BLaER1 (cell line): ENCODE measurements around the gene MAML3.

Experiments
- H3K27ac ChIP-seq: shearing (Covaris generic); formaldehyde crosslinking; 2 replicates; pipeline ENCODE4 v1.8.1; 2022
- H3K27me3 ChIP-seq: shearing (Covaris generic); formaldehyde crosslinking; 2 replicates; pipeline ENCODE4 v1.8.1; 2022
- H3K36me3 ChIP-seq: shearing (Covaris generic); formaldehyde crosslinking; 2 replicates; pipeline ENCODE4 v1.8.1; 2022
- H3K4me1 ChIP-seq: shearing (Covaris generic); formaldehyde crosslinking; 2 replicates; pipeline ENCODE4 v1.8.1; 2022
- H3K4me2 ChIP-seq: shearing (Covaris generic); formaldehyde crosslinking; 2 replicates; pipeline ENCODE4 v1.8.1; 2022
- H3K4me3 ChIP-seq: shearing (Covaris generic); formaldehyde crosslinking; 2 replicates; pipeline ENCODE4 v1.8.1; 2022
- H3K9ac ChIP-seq: shearing (Covaris generic); formaldehyde crosslinking; 2 replicates; pipeline ENCODE4 v1.8.1; 2022
- H3K9me3 ChIP-seq: shearing (Covaris generic); formaldehyde crosslinking; 2 replicates; pipeline ENCODE4 v1.8.1; 2022
- H4K20me1 ChIP-seq: shearing (Covaris generic); formaldehyde crosslinking; 2 replicates; pipeline ENCODE4 v1.8.1; 2022
- Cebpa-rat ChIP-seq: shearing (Covaris generic); IDR thresholded peaks from 2 replicates; pipeline ENCODE4 v1.8.1; 2022

The MAML3 gene

DNA sequence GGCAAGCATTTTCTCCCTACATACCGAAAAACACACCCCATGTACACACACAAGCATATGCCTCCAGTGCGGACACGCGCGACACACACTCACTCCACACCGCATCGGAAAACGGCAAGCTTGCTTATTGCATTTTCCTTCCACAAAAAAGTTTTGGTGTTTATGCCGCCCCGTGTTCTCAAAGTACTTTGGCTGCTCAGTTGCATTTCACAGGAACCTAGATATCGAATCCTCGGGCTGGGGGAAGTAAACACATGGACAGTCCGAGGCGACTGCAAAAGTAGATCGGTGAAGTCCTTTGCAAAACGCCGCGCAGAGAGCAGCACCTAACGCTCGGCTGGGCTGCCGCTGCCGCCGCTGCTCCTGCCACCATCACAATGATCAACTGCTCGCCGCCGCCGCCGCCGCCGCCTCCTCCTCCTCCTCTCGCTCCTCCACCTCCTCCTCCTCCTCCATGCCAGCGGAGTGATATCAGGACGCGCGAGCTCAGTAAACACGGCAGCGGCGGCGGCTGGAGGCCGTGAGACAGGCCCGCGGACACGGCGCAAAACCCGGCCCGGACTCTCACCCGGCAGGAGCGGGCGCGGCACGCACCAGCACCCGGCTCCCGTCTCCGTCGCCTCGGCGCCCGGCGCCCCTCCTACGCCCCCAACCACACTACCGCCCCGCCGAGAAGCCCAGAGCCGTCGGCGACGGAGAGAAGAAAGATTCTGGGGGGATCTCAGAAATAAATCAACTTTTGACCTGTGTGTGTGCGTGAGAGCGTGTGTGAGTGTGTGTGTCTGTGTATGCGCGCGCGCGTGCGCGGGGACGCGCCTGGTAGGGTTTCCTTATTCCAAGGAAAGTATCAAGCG is at the start of gene MAML3:
Gene MAML3, minus strand, starts transcription at position 467 of the 854 bp plus-strand sequence. CDS start 857 bp downstream, outside the sequence.
- Histone ChIP-seq H3K36me3 (no peaks in the 10 kb centered on the region), H3K4me2 (peak within 1 kb of the TSS; percentile 72), H4K20me1 (no peaks in the 10 kb centered on the region), H3K4me3 (peak within 1 kb of the TSS; percentile 93), H3K9me3 (no peaks in the 10 kb centered on the region), H3K27me3 (no peaks in the 10 kb centered on the region), H3K27ac (peak within 1 kb of the TSS; percentile 96), H3K4me1 (peaks cover 46% of the 10 kb centered on the region), H3K9ac (peak within 1 kb of the TSS; percentile 96)
- no peak for TF ChIP-seq Cebpa-rat

DNA sequence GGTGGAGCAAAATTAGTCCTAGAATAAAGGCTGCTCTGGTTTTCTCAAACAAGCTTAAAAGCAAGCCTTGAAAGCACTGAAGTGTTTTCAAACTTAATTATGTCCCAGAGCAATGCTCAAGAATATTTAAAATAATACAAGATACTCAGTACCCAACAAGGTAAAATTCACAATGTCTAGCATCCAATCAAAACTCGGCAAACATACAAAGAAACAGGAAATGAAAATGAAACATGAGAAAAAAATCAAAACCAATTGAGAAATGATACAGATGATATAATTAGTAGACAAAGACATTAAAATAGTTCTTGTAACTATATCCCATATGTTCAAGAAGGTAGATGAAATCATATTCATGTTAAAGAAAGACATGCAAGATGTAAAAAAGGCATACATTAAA is 45.0 kb upstream of the MAML3 start:
- H3K27ac ChIP-seq: no peak overlapping the region
- H3K4me2 ChIP-seq: no peak overlapping the region
- no peak overlapping the region for H3K4me3 ChIP-seq
- TF ChIP-seq Cebpa-rat: no peak
- no peak overlapping the region for H3K9ac ChIP-seq
- H3K27me3 ChIP-seq: no peaks in the 10 kb centered on the region
- H4K20me1 ChIP-seq: no peaks in the 10 kb centered on the region
- H3K4me1 ChIP-seq: no peaks in the 10 kb centered on the region
- H3K36me3 ChIP-seq: no peaks in the 10 kb centered on the region
- H3K9me3 ChIP-seq: no peaks in the 10 kb centered on the region; the same call in 1 of the 2 replicates

- Histone ChIP-seq H3K4me3 (no peak overlapping the region), H3K9me3 (no peaks in the 10 kb centered on the region; the same call in 1 of the 2 replicates)
- TF ChIP-seq Cebpa-rat: no peak
These were observed 41.8 kb upstream of the MAML3 start for GRCh38 chr4:140195806-140196205.

DNA sequence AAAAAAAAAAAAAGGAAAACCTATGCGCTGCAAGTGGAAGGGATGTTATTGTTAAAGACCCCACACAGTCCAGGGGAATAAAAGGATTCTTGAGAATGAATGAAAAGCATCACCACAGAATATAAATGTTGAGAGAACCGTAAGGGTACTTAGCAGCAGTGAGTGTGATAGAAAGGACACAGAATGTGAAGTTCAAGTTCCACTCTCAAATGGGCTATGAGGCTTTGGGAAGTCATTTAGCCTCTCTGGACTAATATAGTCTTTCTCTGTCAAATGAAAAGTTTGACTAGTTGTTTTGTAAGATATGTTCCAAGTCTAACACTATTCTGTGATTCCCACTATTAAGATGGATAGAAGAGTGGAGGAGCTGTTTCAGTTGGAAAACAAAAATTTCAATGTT is 35.8 kb upstream of the MAML3 start:
- no peaks in the 10 kb centered on the region for H3K27me3 ChIP-seq
- no peak overlapping the region for H3K4me3 ChIP-seq
- H3K9ac ChIP-seq: no peak overlapping the region
- no peaks in the 10 kb centered on the region for H3K9me3 ChIP-seq
- TF ChIP-seq Cebpa-rat: no peak
- no peaks in the 10 kb centered on the region for H4K20me1 ChIP-seq
- H3K36me3 ChIP-seq: no peaks in the 10 kb centered on the region
- no peak overlapping the region for H3K27ac ChIP-seq
- H3K4me1 ChIP-seq: no peaks in the 10 kb centered on the region
- H3K4me2 ChIP-seq: no peak overlapping the region

More at GRCh38 chr4:140195806-140196205, 41.8 kb upstream of the MAML3 start:
- H3K27ac ChIP-seq: no peak overlapping the region
- no peaks in the 10 kb centered on the region for H3K27me3 ChIP-seq
- H3K4me1 ChIP-seq: no peaks in the 10 kb centered on the region
- no peaks in the 10 kb centered on the region for H4K20me1 ChIP-seq
- H3K9ac ChIP-seq: no peak overlapping the region
- H3K4me2 ChIP-seq: no peak overlapping the region
- no peaks in the 10 kb centered on the region for H3K36me3 ChIP-seq

- H3K27ac ChIP-seq: no peak overlapping the region
- H4K20me1 ChIP-seq: no peaks in the 10 kb centered on the region
- H3K9ac ChIP-seq: no peak overlapping the region
- no peak for TF ChIP-seq Cebpa-rat
- H3K4me3 ChIP-seq: no peak overlapping the region
- H3K9me3 ChIP-seq: no peaks in the 10 kb centered on the region
- no peak overlapping the region for H3K4me2 ChIP-seq
- no peaks in the 10 kb centered on the region for H3K4me1 ChIP-seq
- H3K27me3 ChIP-seq: no peaks in the 10 kb centered on the region
- H3K36me3 ChIP-seq: no peaks in the 10 kb centered on the region
These were observed 35.0 kb upstream of the MAML3 start for GRCh38 chr4:140188975-140189374.

- Histone ChIP-seq H3K4me1 (no peaks in the 10 kb centered on the region), H3K4me2 (no peak overlapping the region), H3K9ac (no peak overlapping the region), H3K27ac (no peak overlapping the region), H3K27me3 (no peaks in the 10 kb centered on the region), H3K9me3 (no peaks in the 10 kb centered on the region), H3K4me3 (no peak overlapping the region), H4K20me1 (no peaks in the 10 kb centered on the region), H3K36me3 (no peaks in the 10 kb centered on the region)
- TF ChIP-seq Cebpa-rat: no peak
These were observed 33.3 kb upstream of the MAML3 start for GRCh38 chr4:140187316-140187695.

GRCh38 chr4:140186651-140187315 is 32.8 kb upstream of the MAML3 start:
- H3K4me1 ChIP-seq: no peaks in the 10 kb centered on the region
- H3K27me3 ChIP-seq: no peaks in the 10 kb centered on the region
- no peak overlapping the region for H3K4me3 ChIP-seq
- no peaks in the 10 kb centered on the region for H3K9me3 ChIP-seq
- no peak overlapping the region for H3K27ac ChIP-seq
- H3K9ac ChIP-seq: no peak overlapping the region
- H3K36me3 ChIP-seq: no peaks in the 10 kb centered on the region
- H4K20me1 ChIP-seq: no peaks in the 10 kb centered on the region
- TF ChIP-seq Cebpa-rat: no peak
- H3K4me2 ChIP-seq: no peak overlapping the region

DNA sequence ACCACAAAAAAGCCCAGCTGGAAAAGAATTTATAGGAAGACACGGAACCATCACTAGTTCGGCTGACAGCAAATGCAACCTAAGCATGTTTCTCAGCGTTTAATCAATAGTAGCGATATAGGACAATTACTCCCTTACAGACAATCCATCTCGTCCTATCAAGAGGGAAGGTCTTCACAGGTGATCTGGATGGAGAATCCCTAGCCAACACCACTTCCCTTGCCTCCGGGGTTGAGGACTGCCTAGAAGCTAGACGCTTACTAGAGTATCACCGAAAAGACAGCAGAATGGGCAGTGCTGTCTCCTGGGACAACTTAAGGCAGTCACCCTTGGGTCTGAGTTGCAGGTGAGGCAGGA is 32.1 kb upstream of the MAML3 start:
- H3K36me3 ChIP-seq: no peaks in the 10 kb centered on the region
- no peak for TF ChIP-seq Cebpa-rat
- H3K27me3 ChIP-seq: no peaks in the 10 kb centered on the region
- no peak overlapping the region for H3K9ac ChIP-seq
- H3K4me3 ChIP-seq: no peak overlapping the region
- no peak overlapping the region for H3K4me2 ChIP-seq
- H3K9me3 ChIP-seq: no peaks in the 10 kb centered on the region
- H3K27ac ChIP-seq: no peak overlapping the region
- H3K4me1 ChIP-seq: no peaks in the 10 kb centered on the region
- H4K20me1 ChIP-seq: no peaks in the 10 kb centered on the region

- Histone ChIP-seq H3K27ac (no peak overlapping the region), H3K4me1 (no peaks in the 10 kb centered on the region), H3K4me2 (no peak overlapping the region), H3K9ac (no peak overlapping the region), H3K36me3 (no peaks in the 10 kb centered on the region), H3K27me3 (no peaks in the 10 kb centered on the region), H3K9me3 (no peaks in the 10 kb centered on the region), H3K4me3 (no peak overlapping the region), H4K20me1 (no peaks in the 10 kb centered on the region)
- no peak for TF ChIP-seq Cebpa-rat
These were observed 31.6 kb upstream of the MAML3 start for GRCh38 chr4:140185412-140186081.

DNA sequence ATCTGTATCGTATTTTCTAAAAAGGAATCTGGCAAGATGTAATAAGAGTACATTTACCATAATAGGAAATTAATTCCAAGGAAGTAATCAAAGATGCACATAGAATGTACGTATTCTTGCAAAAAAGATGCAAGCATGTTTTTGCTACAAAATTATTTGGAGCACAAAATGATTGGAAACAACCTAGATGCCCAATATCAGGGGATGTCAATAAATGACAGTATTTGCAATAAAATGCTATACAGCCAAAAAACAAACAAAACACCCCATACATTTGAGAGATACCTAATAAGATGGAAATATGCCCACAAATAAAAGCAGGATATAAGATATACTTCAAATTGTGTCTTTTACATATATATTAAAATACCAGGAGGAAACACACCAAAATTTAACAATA is 29.3 kb upstream of the MAML3 start:
- Histone ChIP-seq H3K4me1 (no peaks in the 10 kb centered on the region), H3K4me2 (no peak overlapping the region), H3K4me3 (no peak overlapping the region), H3K27me3 (no peaks in the 10 kb centered on the region), H4K20me1 (no peaks in the 10 kb centered on the region), H3K27ac (no peak overlapping the region), H3K36me3 (no peaks in the 10 kb centered on the region), H3K9ac (no peak overlapping the region), H3K9me3 (no peaks in the 10 kb centered on the region)
- TF ChIP-seq Cebpa-rat: no peak
